Measurements from ENCODE around the gene TP53.

The TP53 gene

GRCh38 chr17:7687072-7687907 is at the start of gene TP53:
TSS of gene TP53 (minus strand) at chr17:7687490. CDS start at chr17:7676594, 10,896 bp downstream.
- peak; percentile 71 to 83 (median 80) for DNase-seq (ENCODE audit: low read depth in 3 of 3)

GRCh38 chr17:7732981-7733539 is 45.8 kb upstream of the TP53 start:
- no peak for DNase-seq (ENCODE audit: low read depth in 3 of 3)

- no peak for DNase-seq (ENCODE audit: low read depth in 3 of 3)
Observed at GRCh38 chr17:7729816-7730215, 42.5 kb upstream of the TP53 start.

GRCh38 chr17:7727886-7728285 is 40.6 kb upstream of the TP53 start:
- DNase-seq (ENCODE audit: low read depth in 3 of 3): no peak

- DNase-seq (ENCODE audit: low read depth in 3 of 3): no peak
Observed at GRCh38 chr17:7721612-7722011, 34.3 kb upstream of the TP53 start.

- DNase-seq (ENCODE audit: low read depth in 3 of 3): no peak
Observed at GRCh38 chr17:7720125-7720524, 32.8 kb upstream of the TP53 start.

GRCh38 chr17:7719661-7720060 is 32.4 kb upstream of the TP53 start:
- no peak for DNase-seq (ENCODE audit: low read depth in 3 of 3)

GRCh38 chr17:7717756-7718350 is 30.6 kb upstream of the TP53 start:
- DNase-seq (ENCODE audit: low read depth in 3 of 3): peak in 1 of 3 experiments; percentile 15

GRCh38 chr17:7716901-7717755 is 29.8 kb upstream of the TP53 start, which contains the start of gene DNAH2:
TSS of gene DNAH2 (plus strand) at chr17:7717744. CDS start at chr17:7719735, 1,991 bp downstream.
- DNase-seq (ENCODE audit: low read depth in 3 of 3): peak in 1 of 3 experiments; percentile 55

GRCh38 chr17:7715936-7716886 is 28.9 kb upstream of the TP53 start:
- DNase-seq (ENCODE audit: low read depth in 3 of 3): no peak

- no peak for DNase-seq (ENCODE audit: low read depth in 3 of 3)
Observed at GRCh38 chr17:7714721-7715594, 27.7 kb upstream of the TP53 start.

- no peak for DNase-seq (ENCODE audit: low read depth in 3 of 3)
Observed at GRCh38 chr17:7713782-7714181, 26.5 kb upstream of the TP53 start.

- DNase-seq (ENCODE audit: low read depth in 3 of 3): no peak
Observed at GRCh38 chr17:7712111-7712771, 25.0 kb upstream of the TP53 start.

GRCh38 chr17:7711051-7711755 is 23.9 kb upstream of the TP53 start:
- DNase-seq (ENCODE audit: low read depth in 3 of 3): no peak

GRCh38 chr17:7710301-7710700 is 23.0 kb upstream of the TP53 start:
- DNase-seq (ENCODE audit: low read depth in 3 of 3): no peak

- no peak for DNase-seq (ENCODE audit: low read depth in 3 of 3)
Observed at GRCh38 chr17:7709031-7709430, 21.7 kb upstream of the TP53 start.

GRCh38 chr17:7707858-7708750 is 20.8 kb upstream of the TP53 start:
- DNase-seq (ENCODE audit: low read depth in 3 of 3): no peak

- DNase-seq (ENCODE audit: low read depth in 3 of 3): no peak
Observed at GRCh38 chr17:7707446-7707845, 20.2 kb upstream of the TP53 start.
